GM12892 (cell line): ENCODE results near the gene GTF2F2.
"Not testable (repeated sequence)": the region's sequence is repeated elsewhere in the genome, so short reads cannot be mapped to it uniquely, and the experiment has no call there.

ENCODE experiments used
- DNase-seq: peaks from one replicate; pipeline ENCODE4 v3.0.0; 2011; ENCODE audit not compliant: insufficient read length
- FAIRE-seq: peaks from 2 replicates; lab custom pipeline; 2011; peaks lifted over from hg19 to GRCh38; lab: Jason Lieb, UNC
- POLR2A ChIP-seq: IDR thresholded peaks from 2 replicates; pipeline ENCODE4 v1.6.1; 2011; ENCODE audit warnings: low read depth, low read length, control low read depth
- POLR2AphosphoS5 ChIP-seq: IDR thresholded peaks from 2 replicates; pipeline ENCODE4 v1.6.1; 2011; ENCODE audit warnings: low read depth, low read length, control low read depth
- TAF1 ChIP-seq: IDR thresholded peaks from 2 replicates; pipeline ENCODE4 v1.6.1; 2011; ENCODE audit warnings: low read depth, mild to moderate bottlenecking, control low read depth, low read length, borderline replicate concordance

The GTF2F2 gene

GRCh38 chr13:45167611-45168554, 47.6 kb downstream of the GTF2F2 start:
- TF ChIP-seq TAF1 (no peak), POLR2AphosphoS5 (no peak), POLR2A (no peak)
- FAIRE-seq, result no peak
- DNase-seq, result no peak

- FAIRE-seq (no peak), DNase-seq (no peak)
- TF ChIP-seq TAF1, result no peak
Measured at GRCh38 chr13:45168555-45168930, 48.2 kb downstream of the GTF2F2 start.

GRCh38 chr13:45174478-45174877, 54.2 kb downstream of the GTF2F2 start:
- FAIRE-seq (no peak), DNase-seq (no peak)
- TF ChIP-seq POLR2A, result no peak
- no peak for TF ChIP-seq POLR2AphosphoS5
- no peak for TF ChIP-seq TAF1

- TF ChIP-seq TAF1 (no peak), POLR2A (no peak), POLR2AphosphoS5 (no peak)
- FAIRE-seq, result no peak
- DNase-seq, result no peak
Measured at GRCh38 chr13:45178349-45179162, 58.2 kb downstream of the GTF2F2 start.

GRCh38 chr13:45179428-45179827, 59.1 kb downstream of the GTF2F2 start:
- FAIRE-seq (no peak), DNase-seq (no peak)
- no peak for TF ChIP-seq POLR2A

GRCh38 chr13:45180303-45180702, 60.0 kb downstream of the GTF2F2 start:
- DNase-seq, result no peak
- no peak for FAIRE-seq
- TF ChIP-seq POLR2A (no peak), POLR2AphosphoS5 (no peak), TAF1 (no peak)

- no peak for TF ChIP-seq POLR2AphosphoS5
- TF ChIP-seq TAF1, result no peak
- no peak for TF ChIP-seq POLR2A
- FAIRE-seq (no peak), DNase-seq (no peak)
Measured at GRCh38 chr13:45180713-45181601, 60.6 kb downstream of the GTF2F2 start.

- DNase-seq, result no peak
- TF ChIP-seq TAF1, result no peak
- no peak for TF ChIP-seq POLR2AphosphoS5
- TF ChIP-seq POLR2A, result no peak
- FAIRE-seq, result no peak
Measured at GRCh38 chr13:45184693-45185092, 64.4 kb downstream of the GTF2F2 start.

GRCh38 chr13:45185286-45185685, 65.0 kb downstream of the GTF2F2 start:
- TF ChIP-seq TAF1, result no peak
- no peak for TF ChIP-seq POLR2A
- FAIRE-seq (no peak), DNase-seq (no peak)

- FAIRE-seq, result not testable (repeated sequence)
Measured at GRCh38 chr13:45189077-45189476, 68.8 kb downstream of the GTF2F2 start.

GRCh38 chr13:45189511-45189910, 69.2 kb downstream of the GTF2F2 start:
- not testable (repeated sequence) for FAIRE-seq, DNase-seq

More at GRCh38 chr13:45189077-45189476, 68.8 kb downstream of the GTF2F2 start:
- not testable (repeated sequence) for DNase-seq

- TF ChIP-seq TAF1 (no peak), POLR2A (no peak), POLR2AphosphoS5 (no peak)
- no peak for DNase-seq
- no peak for FAIRE-seq
Measured at GRCh38 chr13:45191874-45192273, 71.6 kb downstream of the GTF2F2 start.
